ENCODE measurements around the gene HYOU1. TPM values are rescaled to one million over a fixed set of nuclear protein-coding genes. Genes with fewer than 3 reads are reported as not detected.
A peak's percentile ranks its signal among the peaks of the same experiment; 100 is the strongest.
"Not testable (repeated sequence)": the region's sequence is repeated elsewhere in the genome, so short reads cannot be mapped to it uniquely, and the experiment has no call there.

HYOU1 gene
- total RNA-seq, 1 donor = 68.4 TPM

GRCh38 chr11:119024430-119025098 lies 32.4 kb downstream of the HYOU1 start:
- no peak for DNase-seq (ENCODE audit: low read depth in 2 of 3, low spot score in 2 of 3)

GRCh38 chr11:119023741-119024140 lies 33.3 kb downstream of the HYOU1 start:
- no peak for DNase-seq (ENCODE audit: low read depth in 2 of 3, low spot score in 2 of 3)

- no peak for DNase-seq (ENCODE audit: low read depth in 2 of 3, low spot score in 2 of 3)
Observed at GRCh38 chr11:119021631-119022030, 35.4 kb downstream of the HYOU1 start.

GRCh38 chr11:119019996-119020395 lies 37.0 kb downstream of the HYOU1 start:
- DNase-seq (ENCODE audit: low read depth in 2 of 3, low spot score in 2 of 3) = no peak

- peak; percentile 87 to 98 (median 97) for DNase-seq (ENCODE audit: low read depth in 2 of 3, low spot score in 2 of 3)
Observed at GRCh38 chr11:119018074-119018938, 38.7 kb downstream of the HYOU1 start, which contains the start of the genes RPS25 and TRAPPC4. RPS25 (minus strand) TSS chr11:119018343; CDS start chr11:119018284, 59 bp downstream. TRAPPC4 (plus strand) TSS chr11:119018766; CDS start chr11:119018796, 30 bp downstream.

GRCh38 chr11:119017377-119017776 lies 39.6 kb downstream of the HYOU1 start:
- not testable (repeated sequence) for DNase-seq (ENCODE audit: low read depth in 2 of 3, low spot score in 2 of 3)

- DNase-seq (ENCODE audit: low read depth in 2 of 3, low spot score in 2 of 3) = no peak
Observed at GRCh38 chr11:119016216-119017009, 40.6 kb downstream of the HYOU1 start.

GRCh38 chr11:119015054-119015611 lies 41.9 kb downstream of the HYOU1 start:
- peak in 1 of 3 donors; percentile 18 for DNase-seq (ENCODE audit: low read depth in 2 of 3, low spot score in 2 of 3)

- DNase-seq (ENCODE audit: low read depth in 2 of 3, low spot score in 2 of 3) = no peak
Observed at GRCh38 chr11:119014209-119014924, 42.6 kb downstream of the HYOU1 start.

- DNase-seq (ENCODE audit: low read depth in 2 of 3, low spot score in 2 of 3) = no peak
Observed at GRCh38 chr11:119012629-119013170, 44.3 kb downstream of the HYOU1 start.

GRCh38 chr11:119011476-119012053 lies 45.4 kb downstream of the HYOU1 start:
- no peak for DNase-seq (ENCODE audit: low read depth in 2 of 3, low spot score in 2 of 3)

GRCh38 chr11:119006656-119007055 lies 50.3 kb downstream of the HYOU1 start:
- no peak for DNase-seq (ENCODE audit: low read depth in 2 of 3, low spot score in 2 of 3)

- DNase-seq (ENCODE audit: low read depth in 2 of 3, low spot score in 2 of 3) = no peak
Observed at GRCh38 chr11:119000906-119001305, 56.1 kb downstream of the HYOU1 start.

- no peak for DNase-seq (ENCODE audit: low read depth in 2 of 3, low spot score in 2 of 3)
Observed at GRCh38 chr11:118998822-118999221, 58.2 kb downstream of the HYOU1 start.

GRCh38 chr11:118998388-118998717 lies 58.7 kb downstream of the HYOU1 start:
- no peak for DNase-seq (ENCODE audit: low read depth in 2 of 3, low spot score in 2 of 3)

GRCh38 chr11:118997627-118998387 lies 59.2 kb downstream of the HYOU1 start, which contains the start of gene CENATAC:
CENATAC (plus strand) TSS chr11:118998138; CDS start chr11:118998198, 60 bp downstream.
- peak; percentile 85 to 89 (median 87) for DNase-seq (ENCODE audit: low read depth in 2 of 3, low spot score in 2 of 3)

- peak; percentile 23 to 71 (median 65) for DNase-seq (ENCODE audit: low read depth in 2 of 3, low spot score in 2 of 3)
Observed at GRCh38 chr11:118996926-118997626, 59.9 kb downstream of the HYOU1 start.
